AG04450 (cell line): Measurements from ENCODE around the gene MYOT. TPM values are rescaled to one million over a fixed set of nuclear protein-coding genes. Genes with fewer than 3 reads are reported as not detected.
A peak's percentile ranks its signal among the peaks of the same experiment; 100 is the strongest.

ENCODE experiments used
- CTCF ChIA-PET: fragments of 300-600, 350-600 bp; formaldehyde crosslinking; extraction: SDS; loops from one replicate; lab custom pipeline; 2022; ENCODE audit warnings: antibody characterized with exemption, inconsistent platforms; lab: Charles Lee
- POLR2A ChIA-PET: fragments of 350-600 bp; formaldehyde crosslinking; extraction: SDS; loops from one replicate; lab custom pipeline; 2021; ENCODE audit warnings: antibody characterized with exemption, inconsistent platforms; lab: Yijun Ruan, JAX
- DNase-seq: peaks from one replicate; pipeline ENCODE4 v3.0.0-alpha.2; 2011; ENCODE audit warnings: low read depth, low spot score
- H3K27ac ChIP-seq: one replicate; pipeline ENCODE4 v1.5.1; 2012; ENCODE audit warnings: low read depth, low read length, control low read depth
- H3K27me3 ChIP-seq: one replicate; pipeline ENCODE4 v1.6.0; 2012; ENCODE audit warnings: low read length; ENCODE audit not compliant: control insufficient read depth, insufficient read depth
- H3K4me3 ChIP-seq: 2 replicates; pipeline ENCODE4 v1.5.1; 2011; ENCODE audit warnings: mild to moderate bottlenecking, low read depth, low read length, control low read depth
- H3K9me3 ChIP-seq: 2 replicates; pipeline ENCODE4 v1.5.1; 2012; ENCODE audit warnings: low read length; ENCODE audit not compliant: control insufficient read depth, insufficient read depth
- CTCF ChIP-seq: IDR thresholded peaks from 2 replicates; pipeline ENCODE4 v1.5.1; 2011; ENCODE audit warnings: low read depth, low read length, control low read depth, inconsistent platforms
- polyA minus RNA-seq: library from RNA; depleted of rRNA, polyadenylated mRNA; stranded (reverse); fragments of >200 nt; gene quantifications from 2 replicates; pipeline ENCODE4 v1.2.3, GENCODE V29; 2011; rRNA and poly(A)+ RNA removed
- polyA plus RNA-seq: library from polyadenylated mRNA; depleted of rRNA; stranded (reverse); fragments of >200 nt; gene quantifications from 2 replicates; pipeline ENCODE4 v1.2.3, GENCODE V29; 2011; rRNA removed

Gene MYOT
- polyA plus RNA-seq (not detected in 2 replicates), polyA minus RNA-seq (not detected in 2 replicates)

DNA sequence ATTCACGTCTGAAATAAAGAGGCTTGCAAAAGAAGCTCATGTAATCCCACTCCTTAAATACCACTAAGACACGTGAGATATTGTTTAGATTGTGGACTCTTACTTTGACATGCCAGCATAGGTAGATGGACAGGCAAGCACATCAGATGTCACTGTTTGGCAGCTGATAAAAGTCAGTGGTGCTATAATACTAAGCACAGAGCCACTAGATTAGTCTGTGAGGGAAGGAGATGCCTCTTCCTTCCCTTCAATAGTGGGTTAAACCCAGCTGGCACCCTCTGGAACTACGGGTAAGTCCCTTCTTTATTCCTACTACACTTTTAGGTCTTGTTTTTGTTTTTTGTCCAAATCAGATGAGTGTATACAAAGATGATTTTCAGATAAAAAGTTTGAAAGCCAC, at the start of gene MYOT:
Gene MYOT (plus strand): TSS at position 197 of the 400 bp plus-strand sequence. CDS start 2,792 bp downstream, outside the sequence.
- ChIA-PET POLR2A (no interaction called here), CTCF (interaction anchor here (1.2 kb wide), 1 partner anchor 89 kb away, joined by 4 read pairs; no protein-coding TSS in a partner anchor)
- no peak within 1 kb of the TSS for H3K4me3 ChIP-seq
- TF ChIP-seq CTCF = no peak
- H3K27ac ChIP-seq = no peak within 1 kb of the TSS
- H3K9me3 ChIP-seq = no peaks in the 10 kb centered on the region
- DNase-seq = no peak
- H3K27me3 ChIP-seq = peaks cover 4% of the 10 kb centered on the region

- Histone ChIP-seq H3K27me3 (peaks cover 6% of the 10 kb centered on the region), H3K27ac (no peak overlapping the region), H3K4me3 (no peak overlapping the region), H3K9me3 (no peaks in the 10 kb centered on the region)
- DNase-seq = no peak
- ChIA-PET CTCF (interaction anchor here (1.0 kb wide), 1 partner anchor 191 kb away, joined by 4 read pairs; no protein-coding TSS in a partner anchor), POLR2A (no interaction called here)
- no peak for TF ChIP-seq CTCF
These were observed 47.9 kb upstream of the MYOT start for GRCh38 chr5:137819766-137820165.

DNA sequence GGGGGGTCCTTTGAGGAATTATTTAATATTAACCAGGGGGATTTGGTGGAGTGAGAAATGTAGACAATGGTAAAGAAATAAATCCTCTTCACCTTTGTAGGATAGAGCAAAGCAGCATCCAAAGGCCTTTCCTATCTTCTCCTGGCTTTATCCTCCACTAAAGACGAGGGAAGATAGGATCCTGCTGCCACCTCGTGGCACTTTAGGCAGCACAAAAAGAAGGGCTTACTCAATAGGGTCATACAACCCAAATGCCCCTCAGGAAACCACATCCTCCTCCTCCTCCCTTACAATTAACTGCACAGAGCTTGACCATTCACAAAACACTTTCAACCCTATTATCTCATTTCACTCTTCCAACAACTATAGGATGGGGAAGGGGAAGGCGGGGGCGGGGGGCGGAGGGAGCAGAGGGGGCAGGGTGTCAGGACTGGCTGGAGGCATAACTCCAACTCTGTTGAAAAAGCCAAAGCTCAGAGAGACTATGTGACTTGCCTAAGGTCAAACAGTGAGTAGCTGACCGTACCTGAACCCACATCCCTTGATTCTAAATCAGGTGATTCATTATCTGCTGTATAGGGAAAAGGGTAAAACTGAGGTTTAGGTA, 45.4 kb upstream of the MYOT start:
- ChIA-PET CTCF (interaction anchor here (0.6 to 2.0 kb wide), 5 partner anchors 43 to 502 kb away, joined by 3 to 14 read pairs (median 6); no protein-coding TSS in a partner anchor), POLR2A (no interaction called here)
- peak; percentile 51 for TF ChIP-seq CTCF
- H3K27me3 ChIP-seq = peaks cover 6% of the 10 kb centered on the region
- no peak overlapping the region for H3K4me3 ChIP-seq
- no peaks in the 10 kb centered on the region for H3K9me3 ChIP-seq
- DNase-seq = peak; percentile 3
- no peak overlapping the region for H3K27ac ChIP-seq

DNA sequence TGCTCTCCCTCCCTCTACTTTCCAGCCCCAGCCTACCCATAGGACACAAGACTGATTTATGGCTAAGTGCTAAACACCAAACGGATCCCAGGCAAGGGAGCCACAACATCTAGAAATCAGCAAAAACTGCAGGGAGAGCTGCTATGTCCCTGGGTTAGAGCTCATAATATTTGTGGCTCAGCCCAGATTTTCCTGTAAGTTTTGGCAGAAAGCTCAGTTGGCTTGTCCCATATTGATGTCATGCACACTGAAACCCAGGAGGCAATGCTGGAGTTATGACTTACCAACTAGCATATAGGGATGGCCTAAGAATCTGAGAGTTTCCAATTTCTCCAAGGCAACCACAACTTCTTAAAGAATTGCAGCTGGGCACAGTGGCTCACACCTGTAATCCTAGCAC, 44.7 kb upstream of the MYOT start:
- no peaks in the 10 kb centered on the region for H3K9me3 ChIP-seq
- POLR2A ChIA-PET = no interaction called here

More for the DNA sequence above, 44.7 kb upstream of the MYOT start:
- DNase-seq = no peak
- CTCF ChIA-PET = interaction anchor here (0.8 to 2.0 kb wide), 4 partner anchors 44 to 502 kb away, joined by 3 to 14 read pairs (median 6); no protein-coding TSS in a partner anchor
- Histone ChIP-seq H3K27me3 (peaks cover 6% of the 10 kb centered on the region), H3K4me3 (no peak overlapping the region), H3K27ac (no peak overlapping the region)
- TF ChIP-seq CTCF = no peak
